ENCODE results near the gene CAMKV. TPM values are rescaled to one million over a fixed set of nuclear protein-coding genes. Genes with fewer than 3 reads are reported as not detected.

CAMKV gene
- total and polyA plus RNA-seq, 11 donors: not detected

- TF ChIP-seq POLR2A (IDR thresholded peaks at IDR 0.05): no peak
- TF ChIP-seq, protein P1, sequence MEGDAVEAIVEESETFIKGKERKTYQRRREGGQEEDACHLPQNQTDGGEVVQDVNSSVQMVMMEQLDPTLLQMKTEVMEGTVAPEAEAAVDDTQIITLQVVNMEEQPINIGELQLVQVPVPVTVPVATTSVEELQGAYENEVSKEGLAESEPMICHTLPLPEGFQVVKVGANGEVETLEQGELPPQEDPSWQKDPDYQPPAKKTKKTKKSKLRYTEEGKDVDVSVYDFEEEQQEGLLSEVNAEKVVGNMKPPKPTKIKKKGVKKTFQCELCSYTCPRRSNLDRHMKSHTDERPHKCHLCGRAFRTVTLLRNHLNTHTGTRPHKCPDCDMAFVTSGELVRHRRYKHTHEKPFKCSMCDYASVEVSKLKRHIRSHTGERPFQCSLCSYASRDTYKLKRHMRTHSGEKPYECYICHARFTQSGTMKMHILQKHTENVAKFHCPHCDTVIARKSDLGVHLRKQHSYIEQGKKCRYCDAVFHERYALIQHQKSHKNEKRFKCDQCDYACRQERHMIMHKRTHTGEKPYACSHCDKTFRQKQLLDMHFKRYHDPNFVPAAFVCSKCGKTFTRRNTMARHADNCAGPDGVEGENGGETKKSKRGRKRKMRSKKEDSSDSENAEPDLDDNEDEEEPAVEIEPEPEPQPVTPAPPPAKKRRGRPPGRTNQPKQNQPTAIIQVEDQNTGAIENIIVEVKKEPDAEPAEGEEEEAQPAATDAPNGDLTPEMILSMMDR (IDR thresholded peaks at IDR 0.05): no peak
- Histone ChIP-seq H3K27ac (peak within 1 kb of the TSS; percentile 71 to 92 (median 82)), H3K36me3 (peaks cover 0 to 38% (median 27%) of the 10 kb centered on the region in 9 donors), H3K9me3 (no peaks in the 10 kb centered on the region), H3K4me3 (peak within 1 kb of the TSS; percentile 27 to 80 (median 57)), H3K4me1 (peaks cover 8 to 33% (median 21%) of the 10 kb centered on the region in 12 donors), H3K27me3 (no peaks in the 10 kb centered on the region)
- DNase-seq (peak; percentile 61 to 74 (median 69)), ATAC-seq (peak; percentile 70 to 95 (median 90))
- intact Hi-C loops (cut with DNase I): loop anchor here in 1 of 10 donors (2.0 kb wide), 1 partner anchor 25 kb away; no protein-coding TSS in a partner anchor
- 8 to 21% (median 14%) methylated on average over 9 of the region's 9 CpGs for WGBS, 4 donors
Observed at GRCh38 chr3:49813497-49814174, 56.1 kb downstream of the CAMKV start, which contains the start of gene UBA7. TSS of gene UBA7 (minus strand) at chr3:49813953. CDS start at chr3:49813787, 166 bp downstream.

- intact Hi-C loops (cut with DNase I): no loop called here
- Histone ChIP-seq H3K9me3 (no peaks in the 10 kb centered on the region), H3K36me3 (peaks cover 0 to 44% (median 27%) of the 10 kb centered on the region in 9 donors), H3K4me1 (peaks cover 8 to 34% (median 22%) of the 10 kb centered on the region in 12 donors), H3K27me3 (no peaks in the 10 kb centered on the region), H3K4me3 (peak overlapping the region; percentile 27 to 80 (median 57)), H3K27ac (peak overlapping the region; percentile 71 to 92 (median 82))
- DNase-seq (peak in 1 of 5 donors; percentile 50), ATAC-seq (peak; percentile 28 to 54 (median 44))
- TF ChIP-seq, protein P1 (IDR thresholded peaks at IDR 0.05): no peak
- TF ChIP-seq POLR2A (IDR thresholded peaks at IDR 0.05): no peak
- 19 to 43% (median 37%) methylated on average over 4 to 9 of the region's 9 CpGs for WGBS, 4 donors
Observed at GRCh38 chr3:49812916-49813496, 56.7 kb downstream of the CAMKV start.

Other genes starting within 250 kb of the CAMKV start
- gene APEH, start 195.6 kb downstream of the CAMKV start, total RNA-seq: 100 to 1,000 TPM in 6 of 9 donors, 10 to 100 TPM in 3; 74.6 to 136 (median 105) TPM
- gene APEH, start 195.6 kb downstream of the CAMKV start, polyA plus RNA-seq: 10 to 100 TPM; 18.3 to 84.9 TPM
- gene MST1, start 180.4 kb downstream of the CAMKV start, total RNA-seq: 10 to 100 TPM in 1 of 9 donors, 1 to 10 TPM in 8; 1.8 to 29.4 (median 3.2) TPM
- 1 to 10 TPM; 2.0 to 4.4 TPM for gene MST1, start 180.4 kb downstream of the CAMKV start, polyA plus RNA-seq
- gene RNF123, start 180.3 kb downstream of the CAMKV start, total RNA-seq: 10 to 100 TPM; 44.6 to 61.4 (median 49.5) TPM
- 10 to 100 TPM; 27.7 to 28.5 TPM for gene RNF123, start 180.3 kb downstream of the CAMKV start, polyA plus RNA-seq
- gene AMIGO3, start 150.2 kb downstream of the CAMKV start, total RNA-seq: 1 to 10 TPM in 1 of 9 donors, under 1 TPM in 2, not detected in 6; 0.14 to 1.4 (median 0.40) TPM
- gene AMIGO3, start 150.2 kb downstream of the CAMKV start, polyA plus RNA-seq: under 1 TPM; 0.69 to 0.76 TPM
- 10 to 100 TPM in 8 of 9 donors, 1 to 10 TPM in 1; 9.4 to 21.8 (median 13.7) TPM for gene GMPPB, start 146.0 kb downstream of the CAMKV start, total RNA-seq
- gene GMPPB, start 146.0 kb downstream of the CAMKV start, polyA plus RNA-seq: 10 to 100 TPM in 1 of 2 donors, 1 to 10 TPM in 1; 7.6 to 53.7 TPM
- 10 to 100 TPM; 12.6 to 36.6 (median 20.4) TPM for gene IP6K1, start 83.4 kb downstream of the CAMKV start, total RNA-seq
- gene IP6K1, start 83.4 kb downstream of the CAMKV start, polyA plus RNA-seq: 10 to 100 TPM in 1 of 2 donors, 1 to 10 TPM in 1; 8.9 to 29.3 TPM
- gene CDHR4, start 70.0 kb downstream of the CAMKV start, total RNA-seq: not detected
- gene CDHR4, start 70.0 kb downstream of the CAMKV start, polyA plus RNA-seq: not detected
- 1 to 10 TPM; 1.1 to 5.0 (median 3.3) TPM for gene INKA1, start 66.6 kb downstream of the CAMKV start, total RNA-seq
- gene INKA1, start 66.6 kb downstream of the CAMKV start, polyA plus RNA-seq: 1 to 10 TPM; 3.0 to 4.2 TPM
- 10 to 100 TPM; 13.7 to 72.1 (median 22.1) TPM for gene UBA7, start 56.0 kb downstream of the CAMKV start, total RNA-seq
- 10 to 100 TPM in 1 of 2 donors, 1 to 10 TPM in 1; 8.5 to 22.8 TPM for gene UBA7, start 56.0 kb downstream of the CAMKV start, polyA plus RNA-seq
- 1 to 10 TPM in 3 of 9 donors, under 1 TPM in 5, not detected in 1; 0.37 to 6.3 (median 0.99) TPM for gene TRAIP, start 13.3 kb downstream of the CAMKV start, total RNA-seq
- gene TRAIP, start 13.3 kb downstream of the CAMKV start, polyA plus RNA-seq: 1 to 10 TPM in 1 of 2 donors, under 1 TPM in 1; 0.72 to 1.3 TPM
- gene MST1R, start 34.0 kb upstream of the CAMKV start, total RNA-seq: 1 to 10 TPM in 8 of 9 donors, under 1 TPM in 1; 0.79 to 8.9 (median 1.8) TPM
- 1 to 10 TPM; 1.0 to 2.5 TPM for gene MST1R, start 34.0 kb upstream of the CAMKV start, polyA plus RNA-seq
- gene MON1A, start 59.9 kb upstream of the CAMKV start, total RNA-seq: 10 to 100 TPM in 2 of 9 donors, 1 to 10 TPM in 7; 4.8 to 13.0 (median 7.7) TPM
- 10 to 100 TPM in 1 of 2 donors, 1 to 10 TPM in 1; 5.2 to 16.3 TPM for gene MON1A, start 59.9 kb upstream of the CAMKV start, polyA plus RNA-seq
- gene RBM6, start 70.2 kb upstream of the CAMKV start, total RNA-seq: 10 to 100 TPM; 21.1 to 41.4 (median 32.6) TPM
- gene RBM6, start 70.2 kb upstream of the CAMKV start, polyA plus RNA-seq: 10 to 100 TPM; 27.6 to 75.1 TPM
- 10 to 100 TPM; 37.4 to 77.3 (median 55.8) TPM for gene RBM5, start 219.0 kb upstream of the CAMKV start, total RNA-seq
- 10 to 100 TPM; 32.5 to 50.2 TPM for gene RBM5, start 219.0 kb upstream of the CAMKV start, polyA plus RNA-seq